HepG2 (cell line): ENCODE data around the gene DPH5. TPM values are rescaled to one million over a fixed set of nuclear protein-coding genes. Genes with fewer than 3 reads are reported as not detected.

Experiments
- ATAC-seq: fragments of 200-7000 bp; cut with Tn5 transposase; 3 replicates; pipeline ENCODE4 v1.9.1; 2020; ENCODE audit warnings: mild to moderate bottlenecking, moderate library complexity
- BruUV-seq: library from RNA; stranded (reverse); fragments of 400-500 nt; replicated peaks from 2 replicates; lab custom pipeline; 2021; lab: Mats Ljungman, UMichigan
- CTCF ChIA-PET: fragments of 300-600 bp; formaldehyde crosslinking; extraction: SDS; loops from one replicate; lab custom pipeline; 2021; ENCODE audit warnings: low total read pairs, inconsistent platforms, low intra/inter-chr PET ratio; lab: Yijun Ruan, JAX
- POLR2A ChIA-PET: fragments of 350-600 bp; sonication (Branson Sonifier 250); formaldehyde crosslinking; loops from one replicate; lab custom pipeline; 2020; ENCODE audit warnings: antibody characterized with exemption, inconsistent platforms; lab: Yijun Ruan, JAX
- DNase-seq: peaks from one replicate; pipeline ENCODE4 v3.0.0-alpha.2; 2015; ENCODE audit warnings: low spot score
- FAIRE-seq: peaks from 3 replicates; lab custom pipeline; 2011; peaks lifted over from hg19 to GRCh38; lab: Jason Lieb, UNC
- H2AFZ ChIP-seq: one replicate; pipeline ENCODE4 v1.6.1; 2011; ENCODE audit warnings: low read length, inconsistent platforms
- H3K27ac ChIP-seq: fragments of 300-600 bp; 3 replicates; pipeline ENCODE4 v1.8.0; 2011; ENCODE audit warnings: mixed run types, mild to moderate bottlenecking, mixed read lengths, low read length, inconsistent platforms; ENCODE audit not compliant: insufficient read depth; ENCODE audit errors: extremely low read length
- H3K27me3 ChIP-seq, 2 experiments: fragments of 200-600 bp in 1 of 2; 2 replicates in 1 of 2; 3 replicates in 1 of 2; pipeline versions ENCODE4 v1.6.0 to v1.8.0; 2011; ENCODE audit warnings: low read length in 2 of 2, mild to moderate bottlenecking in 2 of 2, moderate library complexity in 2 of 2, inconsistent platforms in 1 of 2; ENCODE audit not compliant: insufficient read depth in 2 of 2, control insufficient read depth in 1 of 2
- H3K36me3 ChIP-seq, 2 experiments: fragments of 200-600 bp in 1 of 2; replicated peaks in 1 of 2; 2 replicates in 1 of 2; 3 replicates in 1 of 2; pipeline versions ENCODE4 v1.5.1 to v1.8.0; 2011; ENCODE audit warnings: low read length in 2 of 2, inconsistent platforms in 1 of 2; ENCODE audit not compliant: insufficient read depth in 2 of 2, control insufficient read depth in 1 of 2
- H3K4me1 ChIP-seq: 2 replicates; pipeline ENCODE4 v1.5.1; 2012; ENCODE audit warnings: low read length, inconsistent platforms; ENCODE audit not compliant: insufficient read depth
- H3K4me2 ChIP-seq: 2 replicates; pipeline ENCODE4 v1.6.0; 2011; ENCODE audit warnings: low read depth, low read length, inconsistent platforms
- H3K4me3 ChIP-seq, 3 experiments: fragments of 200-600 bp in 1 of 3; sonication (generic), shearing (Covaris generic) in 1 of 3; replicated peaks in 1 of 3; 2 replicates each; pipeline ENCODE4 v1.5.1; 2011 to 2016; ENCODE audit warnings: low read length in 3 of 3, inconsistent platforms in 2 of 3, low read depth in 2 of 3, mild to moderate bottlenecking in 2 of 3, control low read depth in 1 of 3, mixed read lengths in 1 of 3; ENCODE audit not compliant: insufficient read depth in 1 of 3
- H3K79me2 ChIP-seq: one replicate; pipeline ENCODE4 v1.6.1; 2011; ENCODE audit warnings: low read length, inconsistent platforms; ENCODE audit not compliant: insufficient read depth
- H3K9ac ChIP-seq: 2 replicates; pipeline ENCODE4 v1.6.0; 2011; ENCODE audit warnings: mild to moderate bottlenecking, low read depth, low read length, inconsistent platforms; ENCODE audit not compliant: insufficient read depth
- H3K9me3 ChIP-seq: 2 replicates; pipeline ENCODE4 v1.5.1; 2012; ENCODE audit warnings: mild to moderate bottlenecking, low read length
- H4K20me1 ChIP-seq: 2 replicates; pipeline ENCODE4 v1.6.0; 2011; ENCODE audit warnings: inconsistent platforms, mild to moderate bottlenecking, low read length, moderate library complexity; ENCODE audit not compliant: insufficient read depth
- FOXA3 ChIP-seq: IDR thresholded peaks from 2 replicates; pipeline ENCODE4 v1.6.1; 2016; ENCODE audit warnings: missing genetic modification reagents, missing compliant biosample characterization
- KDM6A ChIP-seq: IDR thresholded peaks from 2 replicates; pipeline ENCODE4 v1.6.1; 2016; ENCODE audit warnings: low read depth
- KLF9 ChIP-seq: IDR thresholded peaks from 2 replicates; pipeline ENCODE4 v1.6.1; 2016; ENCODE audit warnings: low read depth
- LCORL ChIP-seq, 2 experiments: fragments of 450-650 bp in 1 of 2; sonication (generic) in 1 of 2; formaldehyde crosslinking in 1 of 2; IDR thresholded peaks; 2 replicates each; pipeline versions ENCODE4 v1.5.0 to v1.6.1; 2017 to 2020; ENCODE audit warnings: antibody characterized with exemption in 1 of 2, missing genetic modification reagents in 1 of 2
- MIER3 ChIP-seq: IDR thresholded peaks from 2 replicates; pipeline ENCODE4 v1.6.1; 2016; ENCODE audit warnings: missing compliant biosample characterization, borderline replicate concordance
- PATZ1 ChIP-seq: sonication (generic); formaldehyde crosslinking; IDR thresholded peaks from 2 replicates; pipeline ENCODE4 v1.4.0; 2020; ENCODE audit warnings: missing genetic modification reagents
- PITX1 ChIP-seq: sonication (generic); formaldehyde crosslinking; IDR thresholded peaks from 2 replicates; pipeline ENCODE4 v1.5.1; 2020; ENCODE audit warnings: mild to moderate bottlenecking, missing genetic modification reagents
- RBFOX2 ChIP-seq: fragments of 200-400 bp; formaldehyde crosslinking; IDR thresholded peaks from 2 replicates; pipeline ENCODE4 v1.6.1; 2017; ENCODE audit warnings: low read depth, mild to moderate bottlenecking, low read length
- REL ChIP-seq: sonication (generic); formaldehyde crosslinking; conservative IDR thresholded peaks from 2 replicates; pipeline ENCODE4 v1.8.0; 2022; ENCODE audit warnings: mild to moderate bottlenecking, missing genetic modification reagents, moderate library complexity
- SMYD3 ChIP-seq: sonication (generic); formaldehyde crosslinking; IDR thresholded peaks from 2 replicates; pipeline ENCODE4 v1.8.1; 2023; ENCODE audit warnings: mild to moderate bottlenecking, missing genetic modification reagents
- TFAP4 ChIP-seq: sonication (generic); IDR thresholded peaks from 2 replicates; pipeline ENCODE4 v1.6.1; 2016; ENCODE audit warnings: low read depth, borderline replicate concordance
- THAP9 ChIP-seq: sonication (generic); formaldehyde crosslinking; IDR thresholded peaks from 2 replicates; pipeline ENCODE4; 2020; ENCODE audit warnings: missing genetic modification reagents, mild to moderate bottlenecking, borderline replicate concordance
- ZFP62 ChIP-seq: sonication (generic); formaldehyde crosslinking; IDR thresholded peaks from 2 replicates; pipeline ENCODE4 v1.4.0; 2020; ENCODE audit warnings: missing genetic modification reagents
- ZFYVE20 ChIP-seq: sonication (generic); formaldehyde crosslinking; IDR thresholded peaks from 2 replicates; pipeline ENCODE4 v1.8.0; 2023; ENCODE audit warnings: low read depth, mild to moderate bottlenecking, moderate library complexity, missing genetic modification reagents, borderline replicate concordance
- ZNF232 ChIP-seq: sonication (generic); formaldehyde crosslinking; IDR thresholded peaks from 2 replicates; pipeline ENCODE4 v1.4.0; 2020; ENCODE audit warnings: missing genetic modification reagents, borderline replicate concordance
- ZNF414 ChIP-seq: sonication (generic); formaldehyde crosslinking; IDR thresholded peaks from 2 replicates; pipeline ENCODE4 v1.5.0; 2020; ENCODE audit warnings: missing genetic modification reagents
- ZNF672 ChIP-seq: sonication (generic); formaldehyde crosslinking; IDR thresholded peaks from 2 replicates; pipeline ENCODE4 v1.8.1; 2022; ENCODE audit warnings: missing genetic modification reagents
- ZNF790 ChIP-seq: sonication (generic); formaldehyde crosslinking; IDR thresholded peaks from 2 replicates; pipeline ENCODE4 v1.8.0; 2022; ENCODE audit warnings: missing genetic modification reagents, mild to moderate bottlenecking, borderline replicate concordance
- WGBS: methylation state at CpG from one replicate; pipeline ENCODE4 v1.1.6; 2017; ENCODE audit warnings: low lambda C conversion rate; 5-methylcytosine and 5-hydroxymethylcytosine counted together
- in situ Hi-C: cut with HindIII; loops from 2 replicates; pipeline ENCODE4 v1.10.0; 2017; ENCODE audit warnings: low pct_unique_long_range_greater_than_20kb; ENCODE audit not compliant: extremely low pct_ligation_motif_present
- intact Hi-C: fragments of 100-400 bp; cut with micrococcal nuclease; formaldehyde crosslinking; loops from one replicate; pipeline ENCODE4 v1.10.0; 2022; ENCODE audit not compliant: unreplicated experiment
- polyA plus RNA-seq, 8 experiments: library from polyadenylated mRNA; depleted of rRNA in 3 of 8; stranded (reverse) in 7 of 8; unstranded in 1 of 8; fragments of >200 nt; fragmentation: Illumina TruSeq in 4 of 8; extraction: Trizol in 4 of 8; gene quantifications; 2 replicates each; pipeline versions ENCODE4 v1.2.1 to v1.2.3, GENCODE V29; 2011 to 2016; ENCODE audit warnings: low read depth in 4 of 8, missing spikeins in 1 of 8, mixed read lengths in 1 of 8; ENCODE audit not compliant: insufficient read depth in 1 of 8
- total RNA-seq, 5 experiments: library from RNA; depleted of rRNA; stranded (reverse); fragments of >200 nt; fragmentation: Illumina TruSeq; extraction: Trizol; gene quantifications; 2 replicates each; pipeline ENCODE4 v1.2.3, GENCODE V29; 2016; ENCODE audit warnings: low read depth in 1 of 5

The DPH5 gene
- total and polyA plus RNA-seq, 2 of the 13 experiments (the other 11 are each of a cell fraction or from before 2014, with no cell fraction given), result 53.2 to 79.6 TPM

GRCh38 chr1:101051688-101052638 lies 26.4 kb upstream of the DPH5 start:
- ATAC-seq (no peak), DNase-seq (no peak), FAIRE-seq (no peak)
- BruUV-seq, result no TSS peak
- no peaks in the 10 kb centered on the region for H3K9me3 ChIP-seq
- H3K4me1 ChIP-seq, result no peaks in the 10 kb centered on the region
- no peaks in the 10 kb centered on the region for H3K36me3 ChIP-seq
- H3K4me2 ChIP-seq, result no peak overlapping the region
- in situ Hi-C loops, result no loop called here
- no peak overlapping the region for H3K4me3 ChIP-seq
- no peak overlapping the region for H3K27ac ChIP-seq
- H3K27me3 ChIP-seq, result no peaks in the 10 kb centered on the region
- intact Hi-C loops, result no loop called here
- H3K9ac ChIP-seq, result no peak overlapping the region
- H4K20me1 ChIP-seq, result no peaks in the 10 kb centered on the region
- ChIA-PET POLR2A (no interaction called here), CTCF (no interaction called here)
- no peaks in the 10 kb centered on the region for H3K79me2 ChIP-seq
- 34% methylated on average over 3 of the region's 3 CpGs for WGBS
- no peak overlapping the region for H2AFZ ChIP-seq
- no peak for TF ChIP-seq REL
- TF ChIP-seq ZFYVE20 (CRISPR knock-in tag), result no peak
- no peak for TF ChIP-seq LCORL (IDR thresholded peaks at IDR 0.05)
- TF ChIP-seq LCORL (CRISPR knock-in tag; IDR thresholded peaks at IDR 0.05), result no peak
- TF ChIP-seq ZNF672 (CRISPR knock-in tag), result no peak
- TF ChIP-seq ZNF414 (CRISPR knock-in tag), result no peak
- no peak for TF ChIP-seq SMYD3 (CRISPR knock-in tag)
- no peak for TF ChIP-seq FOXA3 (CRISPR knock-in tag)
- TF ChIP-seq ZNF790 (CRISPR knock-in tag), result no peak
- no peak for TF ChIP-seq KDM6A (CRISPR knock-in tag)
- no peak for TF ChIP-seq ZFP62
- TF ChIP-seq ZNF232 (CRISPR knock-in tag), result no peak
- no peak for TF ChIP-seq KLF9 (CRISPR knock-in tag)
- TF ChIP-seq MIER3 (CRISPR knock-in tag), result no peak
- no peak for TF ChIP-seq THAP9
- TF ChIP-seq RBFOX2, result no peak
- no peak for TF ChIP-seq PATZ1 (CRISPR knock-in tag)
- no peak for TF ChIP-seq PITX1 (CRISPR knock-in tag)
- no peak for TF ChIP-seq TFAP4
